ENCODE measurements around the gene AADACL3.

DNA sequence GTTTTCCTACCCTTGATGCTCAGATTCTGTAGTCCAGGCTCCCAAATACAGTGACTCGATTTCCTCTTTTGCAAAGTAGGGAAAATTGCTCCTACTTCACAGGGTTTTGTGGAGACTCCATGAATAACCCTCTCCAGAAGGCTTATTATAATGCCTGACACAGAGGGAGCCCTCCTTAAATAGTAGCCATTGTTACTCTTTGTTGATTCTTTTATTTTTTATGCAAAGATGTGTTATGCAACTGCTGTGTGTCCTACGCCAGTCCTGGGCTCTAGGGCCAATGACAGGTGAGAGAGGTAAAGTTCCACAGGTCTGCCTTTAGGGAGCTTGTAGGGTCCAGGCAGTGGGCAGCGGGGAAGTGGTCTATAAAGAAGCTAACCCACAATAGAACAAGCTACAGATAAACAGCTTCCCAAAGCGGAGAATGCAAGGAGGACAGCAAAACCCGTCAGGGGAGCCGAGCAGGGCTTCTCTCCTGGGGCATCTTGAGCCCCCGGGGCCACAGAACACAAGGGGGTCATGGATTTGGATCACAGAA, 1.5 kb downstream of the AADACL3 start:
- no peak for TF ChIP-seq SP1 (IDR thresholded peaks at IDR 0.05)
- no peak for TF ChIP-seq FOXK2 (IDR thresholded peaks at IDR 0.05)
- TF ChIP-seq FOXM1 (IDR thresholded peaks at IDR 0.05; ENCODE audit: borderline replicate concordance) = no peak
- TF ChIP-seq, protein P1, sequence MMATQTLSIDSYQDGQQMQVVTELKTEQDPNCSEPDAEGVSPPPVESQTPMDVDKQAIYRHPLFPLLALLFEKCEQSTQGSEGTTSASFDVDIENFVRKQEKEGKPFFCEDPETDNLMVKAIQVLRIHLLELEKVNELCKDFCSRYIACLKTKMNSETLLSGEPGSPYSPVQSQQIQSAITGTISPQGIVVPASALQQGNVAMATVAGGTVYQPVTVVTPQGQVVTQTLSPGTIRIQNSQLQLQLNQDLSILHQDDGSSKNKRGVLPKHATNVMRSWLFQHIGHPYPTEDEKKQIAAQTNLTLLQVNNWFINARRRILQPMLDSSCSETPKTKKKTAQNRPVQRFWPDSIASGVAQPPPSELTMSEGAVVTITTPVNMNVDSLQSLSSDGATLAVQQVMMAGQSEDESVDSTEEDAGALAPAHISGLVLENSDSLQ (IDR thresholded peaks at IDR 0.05) = no peak
- no peak for TF ChIP-seq FOXA1 (IDR thresholded peaks at IDR 0.05)
- TF ChIP-seq SUZ12 (IDR thresholded peaks at IDR 0.05) = no peak
- no peak for TF ChIP-seq BHLHE40 (IDR thresholded peaks at IDR 0.05; ENCODE audit: borderline replicate concordance)
- no peak for TF ChIP-seq ZNF384 (IDR thresholded peaks at IDR 0.05)
- TF ChIP-seq HDGF (IDR thresholded peaks at IDR 0.05; ENCODE audit: borderline replicate concordance) = no peak
